Uterus (tissue), 4 donors: ENCODE results near the gene MMP1. TPM values are rescaled to one million over a fixed set of nuclear protein-coding genes. Genes with fewer than 3 reads are reported as not detected.
"Not testable (repeated sequence)": the region's sequence is repeated elsewhere in the genome, so short reads cannot be mapped to it uniquely, and the experiment has no call there.

ENCODE experiments used
- DNase-seq, 2 donors: peaks; one replicate each; pipeline ENCODE4 v3.0.0-alpha.2; 2019 to 2020
- H3K27ac ChIP-seq, 2 donors: fragments of 200-600 bp; sonication (generic); 1 replicate in 1 of 2; 2 replicates in 1 of 2; pipeline ENCODE4 v1.5.1; 2016 to 2018
- H3K27me3 ChIP-seq, 2 donors: fragments of 200-600 bp; sonication (generic); one replicate each; pipeline ENCODE4 v1.5.1; 2018 to 2019; ENCODE audit warnings: control low read depth in 1 of 2
- H3K36me3 ChIP-seq, 2 donors: fragments of 200-600 bp; sonication (generic); one replicate each; pipeline ENCODE4 v1.5.1; 2019; ENCODE audit warnings: control low read depth in 1 of 2
- H3K4me1 ChIP-seq, 2 donors: fragments of 200-600 bp; sonication (generic); one replicate each; pipeline ENCODE4 v1.5.1; 2018 to 2019; ENCODE audit warnings: control low read depth in 1 of 2
- H3K4me3 ChIP-seq, 2 donors: fragments of 200-600 bp; sonication (generic); 1 replicate in 1 of 2; 2 replicates in 1 of 2; pipeline ENCODE4 v1.5.1; 2018 to 2019; ENCODE audit warnings: mild to moderate bottlenecking in 1 of 2
- H3K9me3 ChIP-seq, 2 donors: fragments of 200-600 bp; sonication (generic); one replicate each; pipeline ENCODE4 v1.5.1; 2019; ENCODE audit warnings: control low read depth in 1 of 2
- POLR2A ChIP-seq, 2 donors: fragments of 450-650 bp; IDR thresholded peaks; one replicate each; pipeline ENCODE4 v1.6.1; 2016; ENCODE audit warnings: antibody characterized with exemption in 2 of 2, mild to moderate bottlenecking in 1 of 2, moderate library complexity in 1 of 2
- intact Hi-C: fragments of 100-400 bp; cut with DNase I; formaldehyde crosslinking; loops from one replicate; pipeline ENCODE4 v1.15.1; 2023; ENCODE audit warnings: low total_unique reads
- total RNA-seq, 4 donors: library from RNA; depleted of rRNA in 3 of 4; stranded (reverse); fragments of >200 nt in 3 of 4; gene quantifications; one replicate each; pipeline versions ENCODE4 v1.1.0 to v1.2.4, GENCODE V29; 2014 to 2023
- TF ChIP-seq, protein P1 (sequence below), 4 experiments: fragments of 200-600 bp in 2 of 4; fragments of 450-650 bp in 2 of 4; sonication (generic) in 2 of 4; IDR thresholded peaks; one replicate each; pipeline ENCODE4 v1.5.1; 2016 to 2019; ENCODE audit warnings: antibody characterized with exemption in 4 of 4, mild to moderate bottlenecking in 2 of 4, moderate library complexity in 1 of 4
- donor health status: DM: yes; HTN: yes; CAD: no.

The MMP1 gene
- total RNA-seq, 4 donors from 2014 or later, result 0.41 TPM; not detected in 3

DNA sequence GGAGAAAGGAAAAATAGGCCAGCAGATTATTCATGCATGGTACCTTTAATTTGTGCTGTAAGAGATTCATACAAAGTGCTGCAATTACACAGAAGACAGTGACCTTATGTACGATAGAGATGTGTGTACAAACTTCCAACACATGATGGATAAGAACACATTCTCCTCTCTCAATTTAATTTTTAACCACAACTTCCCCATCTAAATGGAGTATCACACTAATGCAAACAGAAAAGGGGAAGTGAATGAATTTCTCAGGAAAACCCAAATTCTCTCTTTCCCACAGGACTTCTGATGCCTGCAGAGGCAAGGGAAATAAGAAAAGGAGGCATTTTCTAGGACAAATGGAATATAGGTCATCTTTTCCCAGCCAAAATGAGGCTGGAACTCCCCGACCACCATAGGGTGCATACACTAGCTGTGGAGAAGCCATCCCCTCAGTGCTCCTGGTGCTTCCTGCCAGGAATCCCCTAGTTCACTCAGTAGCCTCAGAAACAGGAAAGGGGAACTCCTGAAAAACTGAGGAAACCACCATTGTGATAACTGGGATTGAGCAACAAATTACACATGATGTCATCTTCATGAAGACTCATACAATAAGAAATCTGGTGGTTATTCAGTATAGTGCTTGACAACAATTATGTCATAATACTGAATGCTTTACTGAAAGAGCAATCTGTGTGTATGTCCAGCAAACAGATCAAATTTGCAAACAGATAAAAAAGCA, 40.0 kb downstream of the MMP1 start:
- Histone ChIP-seq H3K27ac (no peak overlapping the region), H3K9me3 (no peaks in the 10 kb centered on the region), H3K4me1 (no peaks in the 10 kb centered on the region), H3K36me3 (no peaks in the 10 kb centered on the region), H3K4me3 (no peak overlapping the region), H3K27me3 (no peaks in the 10 kb centered on the region)
- no peak for DNase-seq
- no peak for TF ChIP-seq POLR2A (IDR thresholded peaks at IDR 0.05)
- TF ChIP-seq, protein P1, sequence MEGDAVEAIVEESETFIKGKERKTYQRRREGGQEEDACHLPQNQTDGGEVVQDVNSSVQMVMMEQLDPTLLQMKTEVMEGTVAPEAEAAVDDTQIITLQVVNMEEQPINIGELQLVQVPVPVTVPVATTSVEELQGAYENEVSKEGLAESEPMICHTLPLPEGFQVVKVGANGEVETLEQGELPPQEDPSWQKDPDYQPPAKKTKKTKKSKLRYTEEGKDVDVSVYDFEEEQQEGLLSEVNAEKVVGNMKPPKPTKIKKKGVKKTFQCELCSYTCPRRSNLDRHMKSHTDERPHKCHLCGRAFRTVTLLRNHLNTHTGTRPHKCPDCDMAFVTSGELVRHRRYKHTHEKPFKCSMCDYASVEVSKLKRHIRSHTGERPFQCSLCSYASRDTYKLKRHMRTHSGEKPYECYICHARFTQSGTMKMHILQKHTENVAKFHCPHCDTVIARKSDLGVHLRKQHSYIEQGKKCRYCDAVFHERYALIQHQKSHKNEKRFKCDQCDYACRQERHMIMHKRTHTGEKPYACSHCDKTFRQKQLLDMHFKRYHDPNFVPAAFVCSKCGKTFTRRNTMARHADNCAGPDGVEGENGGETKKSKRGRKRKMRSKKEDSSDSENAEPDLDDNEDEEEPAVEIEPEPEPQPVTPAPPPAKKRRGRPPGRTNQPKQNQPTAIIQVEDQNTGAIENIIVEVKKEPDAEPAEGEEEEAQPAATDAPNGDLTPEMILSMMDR (IDR thresholded peaks at IDR 0.05), result no peak
- intact Hi-C loops, result no loop called here

DNA sequence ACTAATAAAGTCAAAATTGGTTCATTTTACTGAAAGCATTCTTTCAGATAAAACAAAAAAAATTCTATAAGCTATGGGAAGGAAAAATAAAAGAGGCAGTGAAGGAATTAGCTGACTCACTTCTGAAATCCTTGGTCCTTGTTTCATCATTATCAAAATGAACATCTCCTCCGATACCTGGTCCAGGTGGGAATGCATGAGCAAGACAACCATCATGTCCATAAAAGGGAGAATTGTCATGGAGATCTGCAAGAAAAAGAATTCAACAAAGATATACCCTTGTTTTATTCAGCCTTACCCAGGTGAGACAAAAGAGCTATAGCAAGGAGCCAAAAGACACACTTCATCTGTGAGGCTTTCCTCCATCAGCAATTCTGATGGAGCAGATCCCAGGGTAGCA, 44.7 kb downstream of the MMP1 start:
- Histone ChIP-seq H3K36me3 (no peaks in the 10 kb centered on the region), H3K27ac (no peak overlapping the region), H3K4me3 (no peak overlapping the region), H3K27me3 (no peaks in the 10 kb centered on the region), H3K9me3 (no peaks in the 10 kb centered on the region), H3K4me1 (no peaks in the 10 kb centered on the region)
- DNase-seq, result no peak
- TF ChIP-seq, protein P1 (IDR thresholded peaks at IDR 0.05), result no peak
- no peak for TF ChIP-seq POLR2A (IDR thresholded peaks at IDR 0.05)
- intact Hi-C loops, result no loop called here

DNA sequence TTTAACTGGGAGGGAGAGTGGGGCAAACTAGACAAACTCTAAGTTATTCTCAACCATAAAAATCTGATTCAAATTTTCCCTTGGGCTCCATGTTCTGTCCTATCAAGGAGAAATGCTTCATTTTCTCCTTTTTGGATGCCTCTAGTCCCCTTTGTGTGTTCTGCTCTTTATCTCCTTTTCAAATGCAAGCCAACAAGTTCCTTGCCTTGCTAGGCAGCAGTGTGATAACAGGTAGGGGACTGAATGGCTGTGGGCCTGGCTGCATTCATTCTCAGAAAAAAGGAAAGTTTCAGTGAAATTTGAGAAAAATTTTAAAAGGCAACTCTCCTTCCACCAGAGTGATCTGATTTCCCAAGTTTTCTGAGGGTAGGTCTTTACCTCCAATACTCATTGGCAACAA, 46.3 kb downstream of the MMP1 start:
- intact Hi-C loops, result no loop called here
- no peak for TF ChIP-seq POLR2A (IDR thresholded peaks at IDR 0.05)
- TF ChIP-seq, protein P1 (IDR thresholded peaks at IDR 0.05), result no peak
- H3K27ac ChIP-seq, result no peak overlapping the region
- H3K36me3 ChIP-seq, result no peaks in the 10 kb centered on the region
- no peak for DNase-seq
- H3K4me3 ChIP-seq, result no peak overlapping the region
- no peaks in the 10 kb centered on the region for H3K4me1 ChIP-seq
- no peaks in the 10 kb centered on the region for H3K27me3 ChIP-seq
- H3K9me3 ChIP-seq, result no peaks in the 10 kb centered on the region

DNA sequence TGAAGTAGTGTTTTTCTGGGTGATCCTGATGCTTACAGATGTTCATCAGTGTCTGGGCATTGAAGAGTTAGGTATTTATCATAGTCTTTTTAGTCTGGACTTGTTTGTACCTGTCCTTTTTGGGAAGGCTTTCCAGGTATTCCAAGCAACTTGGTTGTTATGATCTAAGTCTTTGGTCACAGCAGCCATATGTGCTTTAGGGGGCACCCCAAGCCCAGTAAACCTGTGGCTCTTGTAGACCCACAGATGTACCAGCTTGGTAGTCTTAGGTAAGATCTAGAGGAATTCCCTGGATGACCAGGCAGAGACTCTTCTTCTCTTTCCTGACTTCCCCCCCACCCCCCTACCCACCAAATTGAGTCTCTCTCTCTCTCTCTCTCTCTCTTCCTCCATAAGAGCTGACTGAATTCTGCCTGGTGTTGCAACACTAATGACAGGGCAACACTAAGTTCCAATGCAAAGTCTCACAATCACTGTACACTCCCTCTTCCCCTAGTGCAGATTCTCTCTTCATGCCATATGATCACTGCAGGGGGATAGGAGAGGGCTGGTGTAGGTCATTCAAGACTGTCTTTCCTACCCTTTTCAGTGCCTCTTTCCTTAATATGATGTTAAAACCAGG, 48.7 kb downstream of the MMP1 start:
- Histone ChIP-seq H3K4me1 (no peaks in the 10 kb centered on the region), H3K27me3 (no peaks in the 10 kb centered on the region), H3K9me3 (no peaks in the 10 kb centered on the region), H3K4me3 (no peak overlapping the region), H3K27ac (no peak overlapping the region), H3K36me3 (no peaks in the 10 kb centered on the region)
- no peak for DNase-seq
- no peak for TF ChIP-seq POLR2A (IDR thresholded peaks at IDR 0.05)
- TF ChIP-seq, protein P1 (IDR thresholded peaks at IDR 0.05), result no peak
- intact Hi-C loops, result no loop called here

DNA sequence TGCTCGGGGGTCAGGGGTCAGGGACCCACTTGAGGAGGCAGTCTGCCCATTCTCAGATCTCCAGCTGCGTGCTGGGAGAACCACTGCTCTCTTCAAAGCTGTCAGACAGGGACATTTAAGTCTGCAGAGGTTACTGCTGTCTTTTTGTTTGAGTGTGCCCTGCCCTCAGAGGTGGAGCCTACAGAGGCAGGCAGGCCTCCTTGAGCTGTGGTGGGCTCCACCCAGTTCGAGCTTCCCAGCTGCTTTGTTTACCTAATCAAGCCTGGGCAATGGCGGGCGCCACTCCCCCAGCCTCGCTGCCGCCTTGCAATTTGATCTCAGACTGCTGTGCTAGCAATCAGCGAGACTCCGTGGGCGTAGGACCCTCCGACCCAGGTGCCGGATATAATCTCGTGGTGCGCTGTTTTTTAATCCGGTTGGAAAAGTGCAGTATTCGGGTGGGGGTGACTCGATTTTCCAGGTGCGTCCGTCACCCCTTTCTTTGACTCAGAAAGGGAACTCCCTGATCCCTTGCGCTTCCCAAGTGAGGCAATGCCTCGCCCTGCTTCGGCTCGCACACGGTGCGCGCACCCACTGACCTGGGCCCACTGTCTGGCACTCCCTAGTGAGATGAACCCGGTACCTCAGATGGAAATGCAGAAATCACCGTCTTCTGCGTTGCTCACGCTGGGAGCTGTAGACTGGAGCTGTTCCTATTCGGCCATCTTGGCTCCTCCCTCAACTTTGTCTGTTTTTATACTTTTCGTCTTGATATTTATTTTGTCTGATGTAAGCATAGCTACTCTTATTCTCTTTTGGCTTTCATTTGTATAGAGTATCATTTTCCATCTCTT, 51.0 kb downstream of the MMP1 start:
- DNase-seq, H3K9me3 ChIP-seq, H3K4me3 ChIP-seq, intact Hi-C loops, H3K27me3 ChIP-seq, H3K36me3 ChIP-seq, H3K27ac ChIP-seq, H3K4me1 ChIP-seq: not testable (repeated sequence)

Other genes starting within 250 kb of the MMP1 start
- gene MMP20, start 172.8 kb downstream of the MMP1 start, total RNA-seq, result not detected
- not detected for gene MMP27, start 92.4 kb downstream of the MMP1 start, total RNA-seq
- 1 to 10 TPM in 1 of 4 donors, under 1 TPM in 1, not detected in 2; 0.76 to 1.5 TPM for gene MMP8, start 73.2 kb downstream of the MMP1 start, total RNA-seq
- under 1 TPM in 1 of 4 donors, not detected in 3; 0.67 TPM for gene MMP10, start 17.5 kb downstream of the MMP1 start, total RNA-seq
- not detected for gene MMP3, start 45.4 kb upstream of the MMP1 start, total RNA-seq
- not detected for gene MMP12, start 76.8 kb upstream of the MMP1 start, total RNA-seq
- not detected for gene MMP13, start 157.6 kb upstream of the MMP1 start, total RNA-seq